ENCODE results near the gene NCR1.
"Not testable (repeated sequence)": the region's sequence is repeated elsewhere in the genome, so short reads cannot be mapped to it uniquely, and the experiment has no call there.

The NCR1 gene

GRCh38 chr19:54881884-54882283 is 24.1 kb upstream of the NCR1 start:
- no peak overlapping the region for H3K4me3 ChIP-seq (replicated peaks in 1 of 2; ENCODE audit: low read depth in 2 of 2, low read length in 2 of 2)
- no peak for DNase-seq (ENCODE audit: low read depth in 2 of 2)
- no peak for TF ChIP-seq CTCF (IDR thresholded peaks at IDR 0.05; ENCODE audit: low read depth, low read length)

GRCh38 chr19:54882758-54883157 is 23.2 kb upstream of the NCR1 start:
- no peak for TF ChIP-seq CTCF (IDR thresholded peaks at IDR 0.05; ENCODE audit: low read depth, low read length)
- no peak for DNase-seq (ENCODE audit: low read depth in 2 of 2)

GRCh38 chr19:54883228-54883627 is 22.7 kb upstream of the NCR1 start:
- H3K4me3 ChIP-seq (replicated peaks in 1 of 2; ENCODE audit: low read depth in 2 of 2, low read length in 2 of 2): no peak overlapping the region
- TF ChIP-seq CTCF (IDR thresholded peaks at IDR 0.05; ENCODE audit: low read depth, low read length): no peak
- DNase-seq (ENCODE audit: low read depth in 2 of 2): no peak

More at GRCh38 chr19:54882758-54883157, 23.2 kb upstream of the NCR1 start:
- no peak overlapping the region for H3K4me3 ChIP-seq (replicated peaks in 1 of 2; ENCODE audit: low read depth in 2 of 2, low read length in 2 of 2)

- no peak overlapping the region for H3K4me3 ChIP-seq (replicated peaks in 1 of 2; ENCODE audit: low read depth in 2 of 2, low read length in 2 of 2)
- no peak for DNase-seq (ENCODE audit: low read depth in 2 of 2)
- TF ChIP-seq CTCF (IDR thresholded peaks at IDR 0.05; ENCODE audit: low read depth, low read length): no peak
Measured at GRCh38 chr19:54888239-54888638, 17.7 kb upstream of the NCR1 start.

GRCh38 chr19:54889566-54889965 is 16.4 kb upstream of the NCR1 start:
- no peak for TF ChIP-seq CTCF (IDR thresholded peaks at IDR 0.05; ENCODE audit: low read depth, low read length)
- no peak for DNase-seq (ENCODE audit: low read depth in 2 of 2)
- H3K4me3 ChIP-seq (replicated peaks in 1 of 2; ENCODE audit: low read depth in 2 of 2, low read length in 2 of 2): no peak overlapping the region

GRCh38 chr19:54893406-54893805 is 12.5 kb upstream of the NCR1 start:
- DNase-seq (ENCODE audit: low read depth in 2 of 2): no peak
- no peak overlapping the region for H3K4me3 ChIP-seq (replicated peaks in 1 of 2; ENCODE audit: low read depth in 2 of 2, low read length in 2 of 2)
- no peak for TF ChIP-seq CTCF (IDR thresholded peaks at IDR 0.05; ENCODE audit: low read depth, low read length)

GRCh38 chr19:54894106-54894505 is 11.8 kb upstream of the NCR1 start:
- DNase-seq (ENCODE audit: low read depth in 2 of 2); H3K4me3 ChIP-seq (replicated peaks in 1 of 2; ENCODE audit: low read depth in 2 of 2, low read length in 2 of 2): not testable (repeated sequence)

All from cardiac fibroblast (primary cell).